Nephron (organoid): ENCODE data around the gene OR10AD1.
A peak's percentile ranks its signal among the peaks of the same experiment; 100 is the strongest.

ENCODE experiments used
- H3K27ac Mint-ChIP-seq, 3 experiments: 2 replicates each; pipeline ENCODE4 v1.8.0; 2020; ENCODE audit warnings: mixed read lengths in 3 of 3, mild to moderate bottlenecking in 2 of 3, moderate library complexity in 1 of 3
- H3K27me3 Mint-ChIP-seq: 2 replicates; pipeline ENCODE4 v1.8.0; 2021; ENCODE audit warnings: low read depth, mild to moderate bottlenecking, moderate library complexity, mixed read lengths
- H3K36me3 Mint-ChIP-seq: 2 replicates; pipeline ENCODE4 v1.8.0; 2020; ENCODE audit warnings: low read depth, mixed read lengths
- H3K4me1 Mint-ChIP-seq: 2 replicates; pipeline ENCODE4 v1.8.0; 2020; ENCODE audit warnings: mixed read lengths
- H3K4me3 Mint-ChIP-seq, 3 experiments: 2 replicates each; pipeline ENCODE4 v1.8.0; 2020; ENCODE audit warnings: mild to moderate bottlenecking in 3 of 3, mixed read lengths in 3 of 3, moderate library complexity in 2 of 3
- H3K9me3 Mint-ChIP-seq: 2 replicates; pipeline ENCODE4 v1.8.0; 2020; ENCODE audit warnings: mixed read lengths
- CTCF ChIP-seq, 3 experiments: fragments of 200-600 bp; sonication (generic); IDR thresholded peaks; one replicate each; pipeline ENCODE4 v1.5.0; 2021; ENCODE audit warnings: antibody characterized with exemption in 3 of 3; ENCODE audit not compliant: unreplicated experiment in 3 of 3

Gene OR10AD1

DNA sequence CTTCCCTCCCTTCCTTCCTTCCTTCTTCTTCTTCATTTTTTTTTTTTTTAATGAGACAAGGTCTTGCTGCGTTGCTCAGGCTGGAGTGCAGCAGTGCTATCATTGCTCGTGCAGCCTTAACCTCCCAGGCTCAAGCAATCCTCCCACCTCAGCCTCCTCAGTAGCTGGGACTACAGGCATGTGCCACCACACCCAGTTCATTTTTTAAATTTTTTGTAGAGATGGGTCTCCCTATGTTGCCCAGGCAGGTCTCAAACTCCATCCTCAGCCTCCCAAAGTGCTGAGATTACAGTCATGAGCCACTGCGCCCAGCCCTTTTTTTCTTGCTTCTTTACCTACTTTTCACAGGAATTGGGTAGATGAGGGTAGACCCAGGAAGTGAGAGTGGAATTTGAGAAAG, 1.6 kb downstream of the OR10AD1 start:
- H3K9me3 Mint-ChIP-seq = peaks cover 24% of the 10 kb centered on the region
- H3K27ac Mint-ChIP-seq = no peak overlapping the region
- peaks cover 26% of the 10 kb centered on the region for H3K36me3 Mint-ChIP-seq
- H3K4me1 Mint-ChIP-seq = peaks cover 18% of the 10 kb centered on the region
- H3K27me3 Mint-ChIP-seq = no peaks in the 10 kb centered on the region
- H3K4me3 Mint-ChIP-seq = no peak overlapping the region
- no peak for TF ChIP-seq CTCF (IDR thresholded peaks at IDR 0.05; ENCODE audit: unreplicated experiment in 3 of 3)

- no peaks in the 10 kb centered on the region for H3K27me3 Mint-ChIP-seq
- H3K27ac Mint-ChIP-seq = peak overlapping the region in 1 of 3 experiments; percentile 37
- TF ChIP-seq CTCF (IDR thresholded peaks at IDR 0.05; ENCODE audit: unreplicated experiment in 3 of 3) = no peak
- H3K4me1 Mint-ChIP-seq = peaks cover 20% of the 10 kb centered on the region
- peaks cover 20% of the 10 kb centered on the region for H3K9me3 Mint-ChIP-seq
- H3K36me3 Mint-ChIP-seq = peaks cover 22% of the 10 kb centered on the region
- H3K4me3 Mint-ChIP-seq = no peak overlapping the region
Observed at GRCh38 chr12:48201091-48201490, 2.0 kb downstream of the OR10AD1 start.

DNA sequence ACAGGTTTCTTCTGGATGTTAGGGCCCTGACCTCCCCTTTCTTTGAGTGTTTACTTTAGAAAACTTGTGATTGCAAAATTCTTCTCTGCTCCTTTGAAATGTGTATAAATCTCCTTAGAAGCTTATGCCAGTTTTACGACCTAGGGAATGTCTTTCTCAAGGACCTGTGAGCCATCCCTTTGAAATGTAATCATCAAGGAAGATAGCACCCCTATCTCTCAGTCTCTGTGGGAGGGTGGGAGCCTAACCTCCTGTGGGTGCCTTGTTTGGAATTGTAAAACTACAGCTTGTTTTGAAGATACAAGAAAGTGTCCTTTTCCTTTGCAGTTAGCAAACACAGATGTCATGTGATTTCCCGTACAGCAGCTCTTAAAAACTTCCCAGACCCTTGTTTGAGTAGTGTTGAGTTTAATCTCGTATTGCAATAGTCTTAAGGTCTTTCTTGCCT, 3.3 kb downstream of the OR10AD1 start:
- no peak for TF ChIP-seq CTCF (IDR thresholded peaks at IDR 0.05; ENCODE audit: unreplicated experiment in 3 of 3)
- Mint-ChIP-seq H3K4me3 (peak overlapping the region; percentile 77 to 89 (median 86)), H3K36me3 (peaks cover 22% of the 10 kb centered on the region), H3K9me3 (peaks cover 20% of the 10 kb centered on the region), H3K27ac (peak overlapping the region; percentile 80 to 89 (median 88)), H3K27me3 (no peaks in the 10 kb centered on the region), H3K4me1 (peaks cover 32% of the 10 kb centered on the region)

DNA sequence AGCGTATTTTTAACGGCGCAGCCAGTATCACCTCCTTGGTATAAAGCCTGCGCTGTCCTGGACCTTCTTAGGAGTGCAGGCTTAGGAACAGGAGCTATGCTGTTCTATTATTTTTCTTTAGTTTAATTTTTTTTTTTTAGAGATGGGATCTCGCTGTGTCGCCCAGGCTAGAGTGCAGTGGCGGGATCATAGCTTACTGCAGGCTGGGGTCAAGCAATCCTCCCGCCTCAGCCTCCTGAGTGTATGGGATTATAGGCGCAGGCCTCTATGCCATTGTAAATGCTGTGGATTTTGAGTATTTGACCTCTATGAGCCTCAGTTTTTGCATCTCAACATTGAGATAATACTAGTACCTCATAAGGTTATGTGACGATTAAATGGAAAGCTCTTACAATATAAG, 4.1 kb downstream of the OR10AD1 start:
- Mint-ChIP-seq H3K9me3 (peaks cover 16% of the 10 kb centered on the region), H3K27ac (peak overlapping the region; percentile 80 to 89 (median 88)), H3K4me3 (peak overlapping the region; percentile 77 to 89 (median 86)), H3K4me1 (peaks cover 39% of the 10 kb centered on the region), H3K27me3 (no peaks in the 10 kb centered on the region), H3K36me3 (peaks cover 17% of the 10 kb centered on the region)
- TF ChIP-seq CTCF (IDR thresholded peaks at IDR 0.05; ENCODE audit: unreplicated experiment in 3 of 3) = no peak

DNA sequence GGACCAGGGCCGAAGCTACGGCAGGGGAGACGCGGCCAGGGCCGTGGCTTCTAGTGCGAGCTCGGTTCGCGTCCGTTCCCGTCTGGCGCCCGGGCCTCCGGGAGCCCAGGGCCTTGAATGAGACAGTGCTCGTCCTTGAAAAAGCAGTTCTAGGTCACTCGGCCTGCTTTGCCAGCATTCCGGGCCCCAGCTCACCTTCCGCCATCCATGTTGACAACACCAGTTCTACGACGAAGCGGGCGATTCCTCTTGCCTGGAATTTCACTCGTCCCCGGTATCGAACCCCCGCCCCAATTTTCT, 4.5 kb downstream of the OR10AD1 start:
- H3K4me3 Mint-ChIP-seq = peak overlapping the region; percentile 77 to 89 (median 86)
- peaks cover 16% of the 10 kb centered on the region for H3K9me3 Mint-ChIP-seq
- H3K4me1 Mint-ChIP-seq = peaks cover 40% of the 10 kb centered on the region
- peak overlapping the region; percentile 80 to 89 (median 88) for H3K27ac Mint-ChIP-seq
- no peaks in the 10 kb centered on the region for H3K27me3 Mint-ChIP-seq
- H3K36me3 Mint-ChIP-seq = peaks cover 17% of the 10 kb centered on the region
- TF ChIP-seq CTCF (IDR thresholded peaks at IDR 0.05; ENCODE audit: unreplicated experiment in 3 of 3) = no peak

- Mint-ChIP-seq H3K4me1 (peaks cover 42% of the 10 kb centered on the region), H3K27me3 (no peaks in the 10 kb centered on the region), H3K36me3 (peaks cover 17% of the 10 kb centered on the region), H3K27ac (peak overlapping the region; percentile 80 to 89 (median 88)), H3K9me3 (peaks cover 15% of the 10 kb centered on the region), H3K4me3 (peak overlapping the region; percentile 77 to 89 (median 86))
- TF ChIP-seq CTCF (IDR thresholded peaks at IDR 0.05; ENCODE audit: unreplicated experiment in 3 of 3) = no peak
Observed at GRCh38 chr12:48197971-48198671, 5.0 kb downstream of the OR10AD1 start.
